Fibroblast of lung (primary cell): Measurements from ENCODE around the gene BCL3. TPM values are rescaled to one million over a fixed set of nuclear protein-coding genes. Genes with fewer than 3 reads are reported as not detected.

Experiments
- DNase-seq, 2 donors: peaks; one replicate each; pipeline versions ENCODE4 v3.0.0 to v3.0.0-alpha.2; 2010; ENCODE audit warnings: low read depth in 2 of 2
- H2AFZ ChIP-seq: 2 replicates; pipeline ENCODE4 v1.5.1; 2012; ENCODE audit warnings: low read length, control low read depth, inconsistent platforms
- H3K27ac ChIP-seq: 2 replicates; pipeline ENCODE4 v1.5.1; 2011; ENCODE audit warnings: low read length, control low read depth; ENCODE audit not compliant: insufficient read depth
- H3K27me3 ChIP-seq: 2 replicates; pipeline ENCODE4 v1.5.1; 2011; ENCODE audit warnings: mild to moderate bottlenecking, low read length; ENCODE audit not compliant: control insufficient read depth, insufficient read depth
- H3K36me3 ChIP-seq: 2 replicates; pipeline ENCODE4 v1.5.1; 2011; ENCODE audit warnings: low read length; ENCODE audit not compliant: control insufficient read depth, insufficient read depth
- H3K4me1 ChIP-seq: 2 replicates; pipeline ENCODE4 v1.5.1; 2011; ENCODE audit warnings: low read length; ENCODE audit not compliant: control insufficient read depth, insufficient read depth; ENCODE audit errors: extremely low read depth
- H3K4me2 ChIP-seq: 2 replicates; pipeline ENCODE4 v1.5.1; 2011; ENCODE audit warnings: low read length, control low read depth; ENCODE audit not compliant: insufficient read depth; ENCODE audit errors: extremely low read depth
- H3K4me3 ChIP-seq, 4 experiments: fragments of 200-600 bp in 1 of 4; sonication (generic) in 1 of 4; replicated peaks in 1 of 4; 2 replicates each; pipeline ENCODE4 v1.5.1; 2011 to 2016; ENCODE audit warnings: low read length in 4 of 4, low read depth in 3 of 4, mild to moderate bottlenecking in 3 of 4, control low read depth in 2 of 4, inconsistent platforms in 1 of 4, mixed read lengths in 1 of 4; ENCODE audit not compliant: insufficient read depth in 1 of 4; ENCODE audit errors: control extremely low read depth in 1 of 4
- H3K79me2 ChIP-seq: 2 replicates; pipeline ENCODE4 v1.5.1; 2012; ENCODE audit warnings: mild to moderate bottlenecking, low read length, inconsistent platforms; ENCODE audit not compliant: control insufficient read depth, insufficient read depth
- H3K9ac ChIP-seq: 2 replicates; pipeline ENCODE4 v1.5.1; 2011; ENCODE audit warnings: mild to moderate bottlenecking, low read length, control low read depth; ENCODE audit not compliant: insufficient read depth
- H3K9me3 ChIP-seq: 2 replicates; pipeline ENCODE4 v1.5.1; 2012; ENCODE audit warnings: low read depth, low read length; ENCODE audit not compliant: control insufficient read depth, insufficient read depth
- H4K20me1 ChIP-seq: 2 replicates; pipeline ENCODE4 v1.5.1; 2011; ENCODE audit warnings: low read length; ENCODE audit not compliant: control insufficient read depth, insufficient read depth; ENCODE audit errors: extremely low read depth
- EZH2 ChIP-seq: IDR thresholded peaks from 2 replicates; pipeline ENCODE4 v1.5.1; 2012; ENCODE audit warnings: low read length, control low read depth, mild to moderate bottlenecking; ENCODE audit errors: missing control alignments
- polyA plus RNA-seq, 2 donors: library from polyadenylated mRNA; depleted of rRNA in 1 of 2; stranded (reverse) in 1 of 2; unstranded in 1 of 2; fragments of >200 nt; gene quantifications; 2 replicates each; pipeline ENCODE4 v1.2.1, GENCODE V29; 2011 to 2012; ENCODE audit warnings: missing spikeins in 1 of 2
- total RNA-seq: library from RNA; depleted of rRNA; stranded (reverse); fragments of >200 nt; gene quantifications from 2 replicates; pipeline ENCODE4 v1.2.1, GENCODE V29; 2014
- TF ChIP-seq, protein P1 (sequence below), 2 donors: IDR thresholded peaks in 1 of 2; conservative IDR thresholded peaks in 1 of 2; 1 replicate in 1 of 2; 2 replicates in 1 of 2; pipeline ENCODE4 v1.5.1; 2011 to 2012; ENCODE audit warnings: low read length in 2 of 2, control low read depth in 1 of 2, inconsistent platforms in 1 of 2, low read depth in 1 of 2, mild to moderate bottlenecking in 1 of 2

The BCL3 gene
- total and polyA plus RNA-seq, 2 donors (not counting 1 experiment from before 2014, with no cell fraction given), result 6.8 to 20.6 TPM

DNA sequence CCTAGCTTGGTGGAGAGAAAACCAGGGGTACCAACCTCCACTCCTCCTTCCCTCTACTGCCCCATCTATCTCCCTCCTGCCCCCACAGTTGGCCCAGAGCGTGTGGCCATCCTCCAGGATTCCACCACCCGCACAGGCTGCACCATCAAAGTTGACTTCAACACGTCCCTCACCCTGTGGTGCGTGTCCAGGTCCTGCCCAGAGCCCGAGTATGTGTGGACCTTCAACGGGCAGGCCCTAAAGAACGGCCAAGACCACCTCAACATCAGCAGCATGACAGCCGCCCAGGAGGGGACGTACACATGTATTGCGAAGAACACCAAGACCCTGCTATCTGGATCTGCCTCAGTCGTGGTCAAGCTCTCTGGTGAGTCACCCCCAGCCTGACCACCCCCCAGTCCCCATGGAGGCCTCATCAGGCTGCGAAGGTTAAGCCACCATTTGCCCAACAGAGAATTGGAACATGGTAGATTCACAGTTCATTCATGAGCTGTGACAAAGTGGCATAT lies 43.0 kb upstream of the BCL3 start:
- Histone ChIP-seq H3K27ac (no peak overlapping the region), H3K4me1 (no peaks in the 10 kb centered on the region), H3K4me3 (no peak overlapping the region), H3K9ac (no peak overlapping the region), H3K27me3 (no peaks in the 10 kb centered on the region), H3K79me2 (no peaks in the 10 kb centered on the region), H2AFZ (no peak overlapping the region), H3K9me3 (no peaks in the 10 kb centered on the region), H3K4me2 (no peak overlapping the region), H3K36me3 (no peaks in the 10 kb centered on the region), H4K20me1 (no peaks in the 10 kb centered on the region)
- TF ChIP-seq, protein P1, sequence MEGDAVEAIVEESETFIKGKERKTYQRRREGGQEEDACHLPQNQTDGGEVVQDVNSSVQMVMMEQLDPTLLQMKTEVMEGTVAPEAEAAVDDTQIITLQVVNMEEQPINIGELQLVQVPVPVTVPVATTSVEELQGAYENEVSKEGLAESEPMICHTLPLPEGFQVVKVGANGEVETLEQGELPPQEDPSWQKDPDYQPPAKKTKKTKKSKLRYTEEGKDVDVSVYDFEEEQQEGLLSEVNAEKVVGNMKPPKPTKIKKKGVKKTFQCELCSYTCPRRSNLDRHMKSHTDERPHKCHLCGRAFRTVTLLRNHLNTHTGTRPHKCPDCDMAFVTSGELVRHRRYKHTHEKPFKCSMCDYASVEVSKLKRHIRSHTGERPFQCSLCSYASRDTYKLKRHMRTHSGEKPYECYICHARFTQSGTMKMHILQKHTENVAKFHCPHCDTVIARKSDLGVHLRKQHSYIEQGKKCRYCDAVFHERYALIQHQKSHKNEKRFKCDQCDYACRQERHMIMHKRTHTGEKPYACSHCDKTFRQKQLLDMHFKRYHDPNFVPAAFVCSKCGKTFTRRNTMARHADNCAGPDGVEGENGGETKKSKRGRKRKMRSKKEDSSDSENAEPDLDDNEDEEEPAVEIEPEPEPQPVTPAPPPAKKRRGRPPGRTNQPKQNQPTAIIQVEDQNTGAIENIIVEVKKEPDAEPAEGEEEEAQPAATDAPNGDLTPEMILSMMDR (conservative IDR thresholded peaks at IDR 0.05 in 1 of 2, IDR thresholded peaks at IDR 0.05 in 1 of 2; ENCODE audit: low read depth in 1 of 2, low read length in 2 of 2), result no peak
- TF ChIP-seq EZH2, result no peak
- DNase-seq, result no peak

DNA sequence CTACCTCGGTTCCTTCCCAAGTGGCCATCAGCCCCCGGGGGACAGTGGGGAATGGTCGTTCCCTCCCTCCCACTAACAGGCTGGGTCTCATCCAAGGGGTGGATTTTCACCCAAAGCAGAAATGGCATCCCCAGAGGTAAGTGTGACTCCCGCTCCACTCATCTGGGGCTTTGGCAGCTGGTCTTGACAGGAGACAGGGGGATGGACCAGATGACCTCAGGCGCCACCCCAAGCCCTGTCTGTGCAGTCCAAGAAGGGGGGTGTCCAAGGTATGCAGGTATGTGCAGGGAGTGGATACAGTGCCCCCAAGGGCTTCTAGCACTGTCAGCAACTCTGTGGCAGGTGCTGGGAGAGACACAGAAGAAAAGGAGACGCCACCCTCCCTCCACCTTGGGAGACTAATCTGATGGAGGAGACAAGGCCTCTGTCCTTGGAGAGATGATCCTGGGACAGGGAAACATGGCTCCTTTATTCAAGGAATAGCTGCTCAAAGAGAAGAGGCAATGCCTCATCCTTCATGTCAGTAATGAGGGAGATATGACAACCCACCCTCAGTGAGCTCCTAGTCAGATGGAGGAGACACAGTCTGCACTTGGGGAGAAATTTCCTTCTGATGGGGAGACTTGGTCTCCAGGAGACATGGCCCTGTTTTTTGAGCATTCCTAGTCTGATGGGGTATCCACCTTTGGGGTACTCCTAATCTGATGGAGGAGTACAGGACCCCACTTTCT lies 41.8 kb upstream of the BCL3 start:
- no peaks in the 10 kb centered on the region for H3K36me3 ChIP-seq
- H3K4me1 ChIP-seq, result no peaks in the 10 kb centered on the region
- no peak overlapping the region for H3K4me2 ChIP-seq
- H3K79me2 ChIP-seq, result no peaks in the 10 kb centered on the region
- no peaks in the 10 kb centered on the region for H4K20me1 ChIP-seq
- H3K9me3 ChIP-seq, result no peaks in the 10 kb centered on the region
- no peak overlapping the region for H3K27ac ChIP-seq
- no peak overlapping the region for H2AFZ ChIP-seq
- DNase-seq, result no peak
- H3K4me3 ChIP-seq, result no peak overlapping the region
- TF ChIP-seq EZH2, result no peak
- no peak overlapping the region for H3K9ac ChIP-seq
- H3K27me3 ChIP-seq, result no peaks in the 10 kb centered on the region

DNA sequence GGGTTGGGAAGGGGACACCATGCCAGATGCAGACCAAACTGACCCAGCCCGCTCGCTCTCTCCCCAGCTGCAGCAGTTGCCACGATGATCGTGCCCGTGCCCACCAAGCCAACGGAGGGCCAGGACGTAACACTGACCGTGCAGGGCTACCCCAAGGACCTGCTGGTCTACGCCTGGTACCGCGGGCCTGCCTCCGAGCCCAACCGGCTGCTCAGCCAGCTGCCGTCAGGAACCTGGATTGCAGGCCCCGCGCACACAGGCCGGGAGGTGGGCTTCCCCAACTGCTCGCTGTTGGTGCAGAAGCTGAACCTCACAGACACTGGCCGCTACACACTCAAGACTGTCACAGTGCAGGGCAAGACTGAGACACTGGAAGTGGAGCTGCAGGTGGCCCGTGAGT lies 40.7 kb upstream of the BCL3 start:
- Histone ChIP-seq H3K4me3 (no peak overlapping the region), H3K36me3 (no peaks in the 10 kb centered on the region), H3K27ac (no peak overlapping the region), H3K27me3 (no peaks in the 10 kb centered on the region), H3K4me2 (no peak overlapping the region), H3K9ac (no peak overlapping the region), H2AFZ (no peak overlapping the region), H3K9me3 (no peaks in the 10 kb centered on the region), H3K79me2 (no peaks in the 10 kb centered on the region), H3K4me1 (no peaks in the 10 kb centered on the region), H4K20me1 (no peaks in the 10 kb centered on the region)
- TF ChIP-seq EZH2, result no peak
- TF ChIP-seq, protein P1 (conservative IDR thresholded peaks at IDR 0.05 in 1 of 2, IDR thresholded peaks at IDR 0.05 in 1 of 2; ENCODE audit: low read depth in 1 of 2, low read length in 2 of 2), result no peak
- no peak for DNase-seq
